Measurements from ENCODE around the gene RBM25.
A peak's percentile ranks its signal among the peaks of the same experiment; 100 is the strongest.
"Not testable (repeated sequence)": the region's sequence is repeated elsewhere in the genome, so short reads cannot be mapped to it uniquely, and the experiment has no call there.

The RBM25 gene

GRCh38 chr14:73105050-73105449 is 46.7 kb downstream of the RBM25 start:
- DNase-seq = no peak

- DNase-seq = no peak
Measured at GRCh38 chr14:73105727-73106126, 47.4 kb downstream of the RBM25 start.

GRCh38 chr14:73116079-73116665 is 57.8 kb downstream of the RBM25 start:
- DNase-seq = no peak

GRCh38 chr14:73124180-73124894 is 66.0 kb downstream of the RBM25 start:
- no peak for DNase-seq

- DNase-seq = no peak
Measured at GRCh38 chr14:73125169-73125588, 66.8 kb downstream of the RBM25 start.

GRCh38 chr14:73125746-73126145 is 67.4 kb downstream of the RBM25 start:
- DNase-seq = no peak

- DNase-seq = peak; percentile 37
Measured at GRCh38 chr14:73133795-73134194, 75.5 kb downstream of the RBM25 start.

- no peak for DNase-seq
Measured at GRCh38 chr14:73136085-73136386, 77.7 kb downstream of the RBM25 start.

GRCh38 chr14:73136387-73137225 is 78.3 kb downstream of the RBM25 start, which contains the start of gene PSEN1:
PSEN1 (plus strand) TSS chr14:73136507; CDS start chr14:73148020, 11,513 bp downstream.
- DNase-seq = peak; percentile 100

GRCh38 chr14:73140811-73141323 is 82.5 kb downstream of the RBM25 start:
- peak; percentile 24 for DNase-seq

- no peak for DNase-seq
Measured at GRCh38 chr14:73142216-73142615, 83.9 kb downstream of the RBM25 start.

- DNase-seq = no peak
Measured at GRCh38 chr14:73143003-73143402, 84.7 kb downstream of the RBM25 start.

GRCh38 chr14:73143617-73144016 is 85.3 kb downstream of the RBM25 start:
- no peak for DNase-seq

GRCh38 chr14:73145371-73145770 is 87.0 kb downstream of the RBM25 start:
- no peak for DNase-seq

GRCh38 chr14:73146111-73146510 is 87.8 kb downstream of the RBM25 start:
- DNase-seq = no peak

- DNase-seq = no peak
Measured at GRCh38 chr14:73149753-73150152, 91.4 kb downstream of the RBM25 start.

- no peak for DNase-seq
Measured at GRCh38 chr14:73153272-73153671, 94.9 kb downstream of the RBM25 start.

GRCh38 chr14:73162251-73162650 is 103.9 kb downstream of the RBM25 start:
- DNase-seq = no peak

- DNase-seq = no peak
Measured at GRCh38 chr14:73166399-73166798, 108.1 kb downstream of the RBM25 start.

- DNase-seq = no peak
Measured at GRCh38 chr14:73167727-73168126, 109.4 kb downstream of the RBM25 start.

GRCh38 chr14:73168274-73168673 is 109.9 kb downstream of the RBM25 start:
- no peak for DNase-seq

- no peak for DNase-seq
Measured at GRCh38 chr14:73168691-73169090, 110.4 kb downstream of the RBM25 start.

- DNase-seq = not testable (repeated sequence)
Measured at GRCh38 chr14:73169855-73170254, 111.5 kb downstream of the RBM25 start.

- DNase-seq = peak; percentile 15
Measured at GRCh38 chr14:73170686-73171085, 112.4 kb downstream of the RBM25 start.
